HG03095 (cell line): ENCODE measurements around the gene TPSB2.
"Not testable (repeated sequence)": the region's sequence is repeated elsewhere in the genome, so short reads cannot be mapped to it uniquely, and the experiment has no call there.

Source experiments
- ATAC-seq: cut with Tn5 transposase; IDR thresholded peaks from one replicate; pipeline ENCODE4 v1.9.1; 2021; ENCODE audit warnings: moderate library complexity; ENCODE audit not compliant: unreplicated experiment

Gene TPSB2

GRCh38 chr16:1262210-1262845 lies 32.3 kb upstream of the TPSB2 start:
- no peak for ATAC-seq

GRCh38 chr16:1261131-1261892 lies 31.3 kb upstream of the TPSB2 start:
- ATAC-seq, result no peak

DNA sequence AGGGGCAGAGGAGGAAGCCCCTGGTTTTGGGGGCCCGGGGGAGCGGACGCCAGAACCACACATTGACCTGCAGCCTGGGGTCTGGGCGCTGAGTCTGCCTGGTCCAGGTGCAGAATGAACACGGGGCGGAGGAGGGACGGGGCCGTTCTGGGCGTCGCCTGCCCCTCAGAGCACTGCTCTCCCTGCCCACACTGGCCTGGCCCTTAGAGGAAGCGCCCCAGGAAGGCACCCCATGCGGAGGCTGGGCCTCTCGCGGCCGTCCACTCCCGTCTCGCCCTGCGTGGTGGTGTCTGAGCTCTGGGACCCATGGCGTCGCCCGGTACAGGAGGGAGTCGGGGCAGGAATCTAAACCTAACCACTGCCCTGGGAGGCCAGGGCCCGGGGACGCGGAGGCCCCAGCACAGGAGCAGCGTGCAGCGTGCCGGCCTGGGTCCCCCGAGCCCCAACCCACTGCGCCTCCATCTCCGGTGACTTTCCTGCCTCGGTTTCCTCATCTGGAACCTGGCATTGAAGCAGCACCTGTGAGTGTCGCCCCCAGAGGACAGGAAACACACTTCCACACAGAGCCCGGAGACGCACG lies 30.2 kb upstream of the TPSB2 start:
- ATAC-seq, result no peak

DNA sequence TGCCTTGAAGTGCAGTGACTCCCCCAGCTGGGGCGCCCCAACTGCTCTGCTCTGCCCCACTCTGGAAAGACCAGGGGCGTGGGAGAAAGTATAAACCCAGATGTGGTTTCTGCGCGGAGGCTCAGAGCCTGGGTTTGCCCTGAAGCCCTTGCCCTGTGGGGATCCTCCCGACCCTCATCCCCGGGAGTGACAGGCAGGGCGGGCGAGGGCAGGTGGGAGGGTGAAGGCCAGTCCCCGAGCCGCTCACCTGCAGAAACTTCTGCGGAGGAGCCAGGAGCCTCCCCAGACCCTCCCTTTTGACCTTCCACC lies 29.7 kb upstream of the TPSB2 start:
- ATAC-seq, result no peak

GRCh38 chr16:1258906-1259759 lies 29.1 kb upstream of the TPSB2 start:
- ATAC-seq, result no peak

- no peak for ATAC-seq
These were observed 28.2 kb upstream of the TPSB2 start for GRCh38 chr16:1258225-1258600.

DNA sequence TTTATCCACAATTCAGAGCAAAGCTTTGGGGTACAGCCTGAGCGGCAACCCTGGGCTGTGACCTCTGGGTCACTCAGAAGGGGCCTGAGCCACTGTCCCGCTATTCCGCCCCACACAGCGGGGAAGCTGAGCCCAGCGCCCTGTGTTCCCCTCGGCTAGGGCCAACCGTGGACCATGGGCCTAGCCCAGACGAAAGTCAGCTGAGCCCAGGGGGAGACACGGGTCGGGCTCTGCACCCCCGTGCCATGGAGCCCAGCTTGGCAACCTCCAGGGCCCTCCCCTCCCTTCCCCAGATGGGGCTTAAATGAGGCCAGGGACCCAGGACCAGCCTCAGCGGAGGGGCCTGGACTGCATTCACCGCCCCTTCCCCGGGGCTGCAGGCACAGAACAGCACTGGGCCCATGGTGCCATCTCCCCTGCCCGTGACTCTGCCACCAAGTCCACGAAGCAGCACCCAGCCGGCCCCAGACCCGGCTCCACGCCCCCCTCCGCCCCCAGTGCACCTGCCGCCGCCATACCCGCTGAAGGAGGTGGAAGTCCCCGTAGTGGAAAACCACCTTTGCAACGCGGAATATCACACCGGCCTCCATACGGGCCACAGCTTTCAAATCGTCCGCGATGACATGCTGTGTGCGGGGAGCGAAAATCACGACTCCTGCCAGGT lies 27.7 kb upstream of the TPSB2 start:
- ATAC-seq, result no peak

GRCh38 chr16:1256874-1257322 lies 26.9 kb upstream of the TPSB2 start:
- ATAC-seq, result no peak

DNA sequence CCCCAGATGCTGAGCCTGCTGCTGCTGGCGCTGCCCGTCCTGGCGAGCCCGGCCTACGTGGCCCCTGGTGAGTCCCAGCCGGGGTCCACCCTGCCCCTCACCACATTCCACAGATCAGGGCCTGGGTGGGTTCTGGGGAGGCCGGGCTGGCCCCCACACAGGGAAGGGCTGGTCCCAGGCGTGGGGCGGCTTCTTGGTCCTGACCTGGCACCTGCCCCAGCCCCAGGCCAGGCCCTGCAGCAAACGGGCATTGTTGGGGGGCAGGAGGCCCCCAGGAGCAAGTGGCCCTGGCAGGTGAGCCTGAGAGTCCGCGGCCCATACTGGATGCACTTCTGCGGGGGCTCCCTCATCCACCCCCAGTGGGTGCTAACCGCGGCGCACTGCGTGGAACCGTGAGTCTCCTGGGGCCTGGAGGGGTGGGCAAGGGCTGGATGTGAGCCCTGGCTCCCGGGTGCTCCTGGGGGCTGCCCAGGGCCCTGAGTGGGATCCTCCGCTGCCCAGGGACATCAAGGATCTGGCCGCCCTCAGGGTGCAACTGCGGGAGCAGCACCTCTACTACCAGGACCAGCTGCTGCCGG lies 26.4 kb upstream of the TPSB2 start:
- ATAC-seq, result not testable (repeated sequence)

GRCh38 chr16:1255276-1256122 lies 25.5 kb upstream of the TPSB2 start, which contains the start of gene TPSD1:
Gene TPSD1, plus strand, starts transcription at chr16:1256069. Its CDS starts 212 bp downstream, at chr16:1256281.
- ATAC-seq, result not testable (repeated sequence)

DNA sequence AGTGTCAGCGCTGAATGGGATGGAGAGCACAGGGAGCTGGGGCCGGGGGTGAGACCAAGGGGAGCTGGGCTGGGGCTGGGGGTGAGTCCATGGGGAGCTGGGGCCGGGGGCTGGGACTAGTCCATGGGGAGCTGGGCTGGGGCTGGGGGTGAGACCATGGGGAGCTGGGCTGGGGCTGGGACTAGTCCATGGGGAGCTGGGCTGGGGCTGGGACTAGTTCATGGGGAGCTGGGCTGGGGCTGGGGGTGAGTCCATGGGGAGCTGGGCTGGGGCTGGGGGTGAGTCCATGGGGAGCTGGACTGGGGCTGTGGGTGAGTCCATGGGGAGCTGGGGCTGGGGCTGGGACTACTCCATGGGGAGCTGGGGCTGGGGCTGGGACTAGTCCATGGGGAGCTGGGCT lies 24.8 kb upstream of the TPSB2 start:
- ATAC-seq, result not testable (repeated sequence)

DNA sequence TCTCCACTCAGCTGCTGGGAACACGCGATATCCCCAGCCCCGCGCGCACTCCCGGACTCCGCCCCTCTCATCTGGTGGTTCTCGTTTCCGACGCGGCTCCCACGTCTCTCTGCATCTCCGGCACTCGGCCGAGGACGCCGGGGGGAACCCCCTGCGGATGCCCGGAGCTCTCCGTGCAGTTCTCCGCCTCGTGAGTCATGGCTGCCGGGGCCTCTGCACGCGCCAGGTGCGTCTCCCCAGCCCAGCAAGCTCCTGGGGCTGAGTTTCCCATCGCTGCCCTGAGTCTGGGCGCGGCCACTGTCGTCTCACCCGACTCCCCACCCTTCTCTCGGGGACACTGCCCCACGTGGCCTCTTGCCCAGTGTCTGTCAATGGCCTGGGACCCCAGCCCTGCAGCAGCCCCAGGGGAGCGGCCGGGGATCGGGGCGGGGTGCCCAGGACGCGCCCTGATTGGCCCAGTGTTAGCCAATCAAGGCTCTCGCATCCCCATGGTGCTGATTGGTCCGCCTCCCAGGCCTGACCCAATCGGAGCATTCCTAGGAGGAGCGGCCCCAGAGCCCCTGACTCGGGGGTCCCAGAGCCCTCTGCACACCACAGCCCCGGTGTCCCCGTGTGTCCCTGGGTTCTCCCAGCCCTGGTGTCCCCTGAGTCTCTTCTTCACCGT lies 23.8 kb upstream of the TPSB2 start:
- ATAC-seq, result not testable (repeated sequence)

DNA sequence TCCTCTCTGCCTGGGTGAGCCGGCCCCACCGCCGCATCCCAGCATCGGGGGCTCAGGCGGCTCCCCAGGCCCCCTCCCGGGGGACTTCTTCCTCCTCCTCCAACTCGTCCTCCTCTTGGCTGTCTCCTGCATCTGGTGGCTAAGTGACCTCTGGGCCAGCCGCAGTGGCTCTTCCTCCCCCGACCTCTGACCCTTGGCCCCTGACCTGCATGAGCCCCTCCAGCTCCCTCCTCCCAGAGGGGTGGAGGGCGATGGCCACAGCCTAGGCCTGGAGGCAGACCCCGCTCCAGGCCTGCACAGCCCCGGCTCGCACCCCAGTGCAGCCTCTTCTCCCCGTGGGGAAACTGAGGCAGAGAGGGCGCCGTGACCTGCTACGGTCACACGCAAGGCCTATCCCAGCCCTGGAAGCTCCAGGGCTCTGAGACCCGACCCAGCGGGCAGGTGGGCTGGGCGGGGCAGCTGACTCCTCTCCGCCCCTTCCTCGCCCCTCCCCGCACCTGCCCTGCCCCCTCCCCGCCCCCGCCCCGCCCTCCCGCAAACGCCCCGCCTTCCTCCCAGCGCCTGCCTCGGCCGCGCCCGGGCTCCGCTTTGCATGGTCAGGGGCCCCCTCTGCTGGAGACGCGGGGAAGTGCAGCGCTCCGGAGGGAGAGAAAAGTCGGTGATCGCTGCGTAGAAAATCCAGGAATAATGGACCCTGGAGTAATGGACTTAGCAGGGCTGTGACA lies 19.2 kb upstream of the TPSB2 start:
- not testable (repeated sequence) for ATAC-seq

DNA sequence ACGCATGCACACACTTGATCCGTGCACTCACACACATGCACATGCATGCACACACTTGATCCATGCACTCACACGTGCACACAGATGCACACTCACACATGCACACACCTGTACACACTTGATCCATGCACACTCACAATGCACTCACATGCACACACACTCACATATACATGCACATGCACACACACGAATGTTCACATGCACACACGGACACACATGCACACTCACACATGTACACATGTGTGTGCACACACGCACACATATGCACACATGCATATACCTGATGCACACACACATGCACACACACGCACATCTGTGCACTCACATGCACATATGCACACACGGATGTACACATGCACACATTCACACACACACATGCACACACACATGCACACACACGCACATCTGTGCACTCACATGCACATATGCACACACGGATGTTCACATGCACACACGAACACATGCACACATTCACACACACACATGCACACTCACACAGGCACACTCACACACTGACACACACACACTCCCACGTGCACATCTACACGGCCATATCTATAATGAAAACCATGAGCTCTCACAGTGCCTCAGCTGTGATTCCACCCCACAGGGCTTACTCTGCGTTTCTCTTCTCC lies 18.0 kb upstream of the TPSB2 start:
- not testable (repeated sequence) for ATAC-seq

GRCh38 chr16:1245452-1246020 lies 15.6 kb upstream of the TPSB2 start:
- no peak for ATAC-seq

DNA sequence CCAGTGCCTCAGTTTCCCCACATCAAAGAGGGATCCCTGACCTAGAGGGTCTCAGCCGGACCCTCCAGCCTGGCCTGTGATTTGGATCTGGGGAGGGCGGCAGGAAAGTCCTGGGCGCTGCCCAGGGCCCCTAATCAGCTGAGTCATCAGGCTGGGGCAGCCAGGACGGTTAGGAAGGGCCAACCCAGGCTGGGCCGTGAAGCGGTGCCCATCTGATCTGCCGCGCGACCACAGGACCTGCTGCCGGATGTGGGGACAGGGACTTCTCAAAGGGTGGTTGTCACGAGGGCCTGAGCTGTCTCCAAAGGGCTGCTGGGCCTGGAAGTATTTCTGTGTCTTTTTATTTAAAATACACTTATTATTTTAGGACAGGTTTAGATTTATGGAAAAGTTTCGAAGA lies 14.9 kb upstream of the TPSB2 start:
- no peak for ATAC-seq
